Loucy (cell line): ENCODE results near the gene DHX57.
"Not testable (repeated sequence)": the region's sequence is repeated elsewhere in the genome, so short reads cannot be mapped to it uniquely, and the experiment has no call there.

Source experiments
- EZH2phosphoT487 ChIP-seq: fragments of 200-600 bp; IDR thresholded peaks from 2 replicates; pipeline ENCODE4 v1.6.1; 2018; ENCODE audit warnings: antibody characterized with exemption, mild to moderate bottlenecking, moderate library complexity, borderline replicate concordance
- TF ChIP-seq, protein P1 (sequence below): fragments of 200-600 bp; sonication (generic); conservative IDR thresholded peaks from 2 replicates; pipeline ENCODE4 v1.5.1; 2014; ENCODE audit warnings: mild to moderate bottlenecking, antibody characterized with exemption, low read length

DNA sequence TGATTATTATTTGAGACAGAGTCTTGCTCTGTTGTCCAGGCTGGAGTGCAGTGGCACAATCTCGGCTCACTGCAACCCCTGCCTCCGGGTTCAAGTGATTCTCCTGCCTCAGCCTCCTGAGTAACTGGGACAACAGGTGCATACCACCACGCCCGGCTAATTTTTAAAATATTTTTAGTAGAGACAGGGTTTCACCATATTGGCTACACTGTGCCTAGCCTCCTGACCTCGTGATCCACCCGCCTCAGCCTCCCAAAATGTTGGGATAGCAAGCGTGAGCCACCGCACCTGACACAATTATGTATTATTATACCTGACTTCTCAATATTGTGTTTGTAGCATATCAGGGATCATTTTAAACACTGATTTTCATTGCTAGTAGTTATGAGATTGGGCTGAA lies 83.4 kb downstream of the DHX57 start:
- TF ChIP-seq, protein P1, sequence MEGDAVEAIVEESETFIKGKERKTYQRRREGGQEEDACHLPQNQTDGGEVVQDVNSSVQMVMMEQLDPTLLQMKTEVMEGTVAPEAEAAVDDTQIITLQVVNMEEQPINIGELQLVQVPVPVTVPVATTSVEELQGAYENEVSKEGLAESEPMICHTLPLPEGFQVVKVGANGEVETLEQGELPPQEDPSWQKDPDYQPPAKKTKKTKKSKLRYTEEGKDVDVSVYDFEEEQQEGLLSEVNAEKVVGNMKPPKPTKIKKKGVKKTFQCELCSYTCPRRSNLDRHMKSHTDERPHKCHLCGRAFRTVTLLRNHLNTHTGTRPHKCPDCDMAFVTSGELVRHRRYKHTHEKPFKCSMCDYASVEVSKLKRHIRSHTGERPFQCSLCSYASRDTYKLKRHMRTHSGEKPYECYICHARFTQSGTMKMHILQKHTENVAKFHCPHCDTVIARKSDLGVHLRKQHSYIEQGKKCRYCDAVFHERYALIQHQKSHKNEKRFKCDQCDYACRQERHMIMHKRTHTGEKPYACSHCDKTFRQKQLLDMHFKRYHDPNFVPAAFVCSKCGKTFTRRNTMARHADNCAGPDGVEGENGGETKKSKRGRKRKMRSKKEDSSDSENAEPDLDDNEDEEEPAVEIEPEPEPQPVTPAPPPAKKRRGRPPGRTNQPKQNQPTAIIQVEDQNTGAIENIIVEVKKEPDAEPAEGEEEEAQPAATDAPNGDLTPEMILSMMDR, result not testable (repeated sequence)
- TF ChIP-seq EZH2phosphoT487, result not testable (repeated sequence)
